Measurements from ENCODE around the gene SLC30A5.

- TF ChIP-seq CTCF (conservative IDR thresholded peaks at IDR 0.05; ENCODE audit: low read depth, low read length) (no peak), EZH2 (IDR thresholded peaks at IDR 0.05; ENCODE audit: low read length, unreplicated experiment) (no peak), EZH2phosphoT487 (IDR thresholded peaks at IDR 0.05; ENCODE audit: borderline replicate concordance, low read length) (no peak)
Measured at GRCh38 chr5:69129413-69129812, 35.6 kb downstream of the SLC30A5 start.
